ENCODE data around the gene RFX5. TPM values are rescaled to one million over a fixed set of nuclear protein-coding genes. Genes with fewer than 3 reads are reported as not detected.

The RFX5 gene
- total RNA-seq, 4 donors from 2014 or later, result 36.0 to 69.9 (median 58.4) TPM

DNA sequence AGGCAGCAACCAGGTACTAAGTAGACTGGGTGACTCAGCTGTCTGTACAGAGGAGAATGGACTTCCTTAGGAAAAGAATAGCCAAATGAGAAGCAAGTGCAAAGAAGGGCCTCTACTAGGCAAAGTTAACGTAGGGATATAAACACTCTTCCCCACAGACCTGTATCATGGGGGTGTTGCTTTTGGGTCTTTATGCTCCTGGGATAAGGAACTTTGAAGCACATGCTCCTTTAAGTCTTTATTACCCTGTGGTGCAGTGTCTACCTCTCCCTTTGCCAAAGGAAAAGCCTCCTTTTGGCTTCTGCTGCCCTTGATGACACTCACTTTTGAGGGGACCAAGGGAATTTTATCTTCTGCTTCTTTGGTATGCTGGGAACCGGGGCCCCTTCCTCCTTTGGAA lies 5.0 kb downstream of the RFX5 start:
- intact Hi-C loops (cut with DNase I), result loop anchor here (2.0 kb wide), 1 partner anchor 41 kb away; no protein-coding TSS in a partner anchor
- peaks cover 14 to 17% of the 10 kb centered on the region in 2 donors for H3K36me3 ChIP-seq
- no peak overlapping the region for H3K27ac ChIP-seq
- no peak overlapping the region for H3K4me3 ChIP-seq (replicated peaks in 1 of 3)
- no peaks in the 10 kb centered on the region for H3K27me3 ChIP-seq
- H3K4me1 ChIP-seq, result peaks cover 7 to 12% of the 10 kb centered on the region in 2 donors
- no peak for DNase-seq
- 88 to 89% methylated on average over 2 of the region's 2 CpGs for WGBS, 2 donors
- H3K9me3 ChIP-seq, result no peaks in the 10 kb centered on the region
- TF ChIP-seq, protein P1, sequence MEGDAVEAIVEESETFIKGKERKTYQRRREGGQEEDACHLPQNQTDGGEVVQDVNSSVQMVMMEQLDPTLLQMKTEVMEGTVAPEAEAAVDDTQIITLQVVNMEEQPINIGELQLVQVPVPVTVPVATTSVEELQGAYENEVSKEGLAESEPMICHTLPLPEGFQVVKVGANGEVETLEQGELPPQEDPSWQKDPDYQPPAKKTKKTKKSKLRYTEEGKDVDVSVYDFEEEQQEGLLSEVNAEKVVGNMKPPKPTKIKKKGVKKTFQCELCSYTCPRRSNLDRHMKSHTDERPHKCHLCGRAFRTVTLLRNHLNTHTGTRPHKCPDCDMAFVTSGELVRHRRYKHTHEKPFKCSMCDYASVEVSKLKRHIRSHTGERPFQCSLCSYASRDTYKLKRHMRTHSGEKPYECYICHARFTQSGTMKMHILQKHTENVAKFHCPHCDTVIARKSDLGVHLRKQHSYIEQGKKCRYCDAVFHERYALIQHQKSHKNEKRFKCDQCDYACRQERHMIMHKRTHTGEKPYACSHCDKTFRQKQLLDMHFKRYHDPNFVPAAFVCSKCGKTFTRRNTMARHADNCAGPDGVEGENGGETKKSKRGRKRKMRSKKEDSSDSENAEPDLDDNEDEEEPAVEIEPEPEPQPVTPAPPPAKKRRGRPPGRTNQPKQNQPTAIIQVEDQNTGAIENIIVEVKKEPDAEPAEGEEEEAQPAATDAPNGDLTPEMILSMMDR (IDR thresholded peaks at IDR 0.05), result no peak
- no peak for TF ChIP-seq POLR2A (IDR thresholded peaks at IDR 0.05)

DNA sequence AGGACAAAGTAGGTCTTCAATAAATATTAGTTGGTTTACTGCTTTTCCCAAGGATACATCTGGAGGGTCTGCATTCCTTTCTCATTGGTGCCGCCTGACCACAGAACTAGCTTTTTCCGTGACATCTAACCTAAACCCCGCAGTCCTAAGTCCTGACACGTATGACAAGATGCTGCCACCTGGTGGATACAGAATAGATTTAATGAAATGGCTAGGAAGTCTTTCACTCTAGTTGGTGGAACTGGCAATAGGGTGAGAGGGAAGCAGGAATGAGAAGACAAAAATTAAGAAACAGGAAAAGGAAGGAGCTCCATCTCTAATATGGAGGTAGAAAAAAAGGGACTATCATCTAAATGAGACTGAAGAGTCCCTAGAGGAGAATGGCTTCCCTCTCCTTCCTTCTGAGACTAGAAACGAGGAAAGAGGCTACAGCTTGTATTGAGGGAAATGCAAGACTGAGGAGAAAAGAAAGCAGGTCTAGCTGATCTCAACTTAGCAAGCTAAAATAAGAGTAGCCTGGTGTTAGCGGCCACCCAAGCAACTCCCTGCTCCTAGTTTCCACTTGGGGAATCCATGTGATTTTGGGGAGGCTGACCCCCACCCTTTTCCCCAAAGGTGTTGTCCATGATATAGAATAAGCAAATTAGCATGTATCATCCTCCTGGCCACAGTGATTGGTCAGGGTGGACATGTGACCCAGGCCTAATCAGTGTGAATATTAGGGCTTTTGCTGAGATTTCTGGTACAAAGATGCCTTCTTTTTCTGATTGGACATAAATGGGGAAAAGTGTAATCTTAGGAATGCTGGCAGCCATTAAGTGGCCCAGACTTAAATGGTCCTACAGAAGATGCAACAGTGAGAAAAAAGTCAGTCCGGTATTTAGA lies 5.9 kb downstream of the RFX5 start:
- peaks cover 14 to 17% of the 10 kb centered on the region in 2 donors for H3K36me3 ChIP-seq
- intact Hi-C loops (cut with DNase I), result no loop called here
- WGBS, 2 donors, result 40 to 41% methylated on average over 7 of the region's 7 CpGs

DNA sequence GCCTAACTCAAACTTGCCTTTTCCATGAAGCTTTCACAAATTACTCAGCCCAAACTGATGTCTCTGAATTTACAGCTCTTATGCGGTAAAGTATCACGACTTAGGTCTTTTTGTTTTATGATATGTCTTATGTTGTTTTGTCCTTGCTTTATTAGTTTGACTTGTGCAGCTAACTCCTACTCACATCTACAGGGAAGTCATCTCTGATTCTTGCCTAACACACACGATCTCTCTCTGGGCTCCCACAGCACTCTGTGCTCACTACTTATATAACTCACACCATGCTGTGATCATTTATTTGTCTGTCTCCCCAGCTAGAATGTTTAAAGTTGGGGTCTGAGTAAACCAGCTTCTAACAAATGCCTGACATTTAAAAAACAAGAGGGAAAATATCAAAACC lies 10.5 kb downstream of the RFX5 start:
- DNase-seq, result no peak
- 92 to 96% methylated on average over 3 of the region's 3 CpGs for WGBS, 2 donors
- Histone ChIP-seq H3K4me1 (peaks cover 0 to 3% of the 10 kb centered on the region in 2 donors), H3K9me3 (no peaks in the 10 kb centered on the region), H3K36me3 (no peaks in the 10 kb centered on the region), H3K27me3 (no peaks in the 10 kb centered on the region), H3K4me3 (replicated peaks in 1 of 3) (no peak overlapping the region), H3K27ac (no peak overlapping the region)
- TF ChIP-seq POLR2A (IDR thresholded peaks at IDR 0.05), result no peak
- TF ChIP-seq, protein P1 (IDR thresholded peaks at IDR 0.05), result no peak
- intact Hi-C loops (cut with DNase I), result no loop called here

More for the DNA sequence above, 5.9 kb downstream of the RFX5 start:
- peak; percentile 31 to 42 for DNase-seq
- Histone ChIP-seq H3K4me1 (peaks cover 4 to 8% of the 10 kb centered on the region in 2 donors), H3K4me3 (replicated peaks in 1 of 3) (no peak overlapping the region), H3K27me3 (no peaks in the 10 kb centered on the region), H3K9me3 (no peaks in the 10 kb centered on the region), H3K27ac (peak overlapping the region in 1 of 3 donors; percentile 2)
- TF ChIP-seq, protein P1 (IDR thresholded peaks at IDR 0.05), result peak; percentile 31 to 79 (median 68)
- no peak for TF ChIP-seq POLR2A (IDR thresholded peaks at IDR 0.05)

DNA sequence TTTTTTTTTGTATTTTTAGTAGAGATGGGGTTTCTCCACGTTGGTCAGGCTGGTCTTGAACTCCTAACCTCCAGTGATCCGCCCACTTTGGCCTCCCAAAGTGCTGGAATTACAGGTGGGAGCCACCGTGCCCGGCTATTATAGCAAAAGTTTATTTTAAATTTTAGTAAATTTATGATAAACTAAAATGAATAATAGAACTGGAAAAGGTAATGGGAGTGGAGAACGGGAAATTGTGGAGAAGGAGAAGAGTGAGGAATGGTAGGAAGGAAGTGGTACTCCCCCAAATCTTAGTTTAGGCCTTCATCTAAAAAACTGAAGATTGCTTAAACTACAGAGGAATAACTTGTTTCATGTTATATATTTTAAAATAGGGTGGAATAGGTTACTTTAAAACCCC lies 12.2 kb downstream of the RFX5 start:
- Histone ChIP-seq H3K4me3 (replicated peaks in 1 of 3) (no peak overlapping the region), H3K4me1 (no peaks in the 10 kb centered on the region), H3K27me3 (no peaks in the 10 kb centered on the region), H3K27ac (no peak overlapping the region), H3K36me3 (no peaks in the 10 kb centered on the region), H3K9me3 (no peaks in the 10 kb centered on the region)
- 88 to 94% methylated on average over 5 of the region's 5 CpGs for WGBS, 2 donors
- intact Hi-C loops (cut with DNase I), result no loop called here
- no peak for TF ChIP-seq POLR2A (IDR thresholded peaks at IDR 0.05)
- TF ChIP-seq, protein P1 (IDR thresholded peaks at IDR 0.05), result no peak
- DNase-seq, result no peak

Data from thyroid gland (tissue), 4 donors.